ENCODE data around the gene GNA15.
A peak's percentile ranks its signal among the peaks of the same experiment; 100 is the strongest.

DNA sequence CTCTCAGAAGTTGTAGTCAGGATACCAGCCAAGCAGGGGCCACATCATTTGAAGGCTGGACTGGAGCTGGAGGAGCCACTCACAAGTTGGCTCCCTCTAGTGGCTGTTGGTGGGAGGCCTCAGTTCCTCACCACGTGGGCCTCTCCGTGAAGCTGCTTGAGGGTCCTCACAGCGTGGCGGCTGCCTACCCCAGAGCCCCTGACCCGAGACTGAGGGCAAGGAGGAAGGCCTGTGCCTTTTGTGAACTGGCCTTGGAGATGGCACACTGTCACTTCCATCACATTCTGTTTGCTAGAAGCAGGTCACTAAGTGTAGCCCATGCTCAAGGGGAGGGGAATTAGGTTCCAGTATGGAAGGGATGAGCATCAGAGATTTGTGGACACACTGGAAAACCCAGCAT, 27.1 kb upstream of the GNA15 start:
- TF ChIP-seq, protein P1, sequence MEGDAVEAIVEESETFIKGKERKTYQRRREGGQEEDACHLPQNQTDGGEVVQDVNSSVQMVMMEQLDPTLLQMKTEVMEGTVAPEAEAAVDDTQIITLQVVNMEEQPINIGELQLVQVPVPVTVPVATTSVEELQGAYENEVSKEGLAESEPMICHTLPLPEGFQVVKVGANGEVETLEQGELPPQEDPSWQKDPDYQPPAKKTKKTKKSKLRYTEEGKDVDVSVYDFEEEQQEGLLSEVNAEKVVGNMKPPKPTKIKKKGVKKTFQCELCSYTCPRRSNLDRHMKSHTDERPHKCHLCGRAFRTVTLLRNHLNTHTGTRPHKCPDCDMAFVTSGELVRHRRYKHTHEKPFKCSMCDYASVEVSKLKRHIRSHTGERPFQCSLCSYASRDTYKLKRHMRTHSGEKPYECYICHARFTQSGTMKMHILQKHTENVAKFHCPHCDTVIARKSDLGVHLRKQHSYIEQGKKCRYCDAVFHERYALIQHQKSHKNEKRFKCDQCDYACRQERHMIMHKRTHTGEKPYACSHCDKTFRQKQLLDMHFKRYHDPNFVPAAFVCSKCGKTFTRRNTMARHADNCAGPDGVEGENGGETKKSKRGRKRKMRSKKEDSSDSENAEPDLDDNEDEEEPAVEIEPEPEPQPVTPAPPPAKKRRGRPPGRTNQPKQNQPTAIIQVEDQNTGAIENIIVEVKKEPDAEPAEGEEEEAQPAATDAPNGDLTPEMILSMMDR (IDR thresholded peaks at IDR 0.05), result peak; percentile 61 to 80 (median 74)
- TF ChIP-seq POLR2A (IDR thresholded peaks at IDR 0.05) (no peak), EP300 (IDR thresholded peaks at IDR 0.05) (no peak)

Data from tibial nerve (tissue), 4 donors.